Hematopoietic multipotent progenitor cell treated with erythropoietin and hydrocortisone succinate and interleukin-3 and kit ligand, for 4 days (in vitro differentiated cells): ENCODE results near the gene PLSCR3.

Source experiments
- DNase-seq: peaks from one replicate; pipeline ENCODE4 v3.0.0-alpha.2; 2015

Gene PLSCR3

GRCh38 chr17:7394452-7395191 is at the start of gene PLSCR3:
Gene PLSCR3, minus strand, starts transcription at chr17:7394525. Its CDS starts 415 bp downstream, at chr17:7394110.
- peak; percentile 91 for DNase-seq

DNA sequence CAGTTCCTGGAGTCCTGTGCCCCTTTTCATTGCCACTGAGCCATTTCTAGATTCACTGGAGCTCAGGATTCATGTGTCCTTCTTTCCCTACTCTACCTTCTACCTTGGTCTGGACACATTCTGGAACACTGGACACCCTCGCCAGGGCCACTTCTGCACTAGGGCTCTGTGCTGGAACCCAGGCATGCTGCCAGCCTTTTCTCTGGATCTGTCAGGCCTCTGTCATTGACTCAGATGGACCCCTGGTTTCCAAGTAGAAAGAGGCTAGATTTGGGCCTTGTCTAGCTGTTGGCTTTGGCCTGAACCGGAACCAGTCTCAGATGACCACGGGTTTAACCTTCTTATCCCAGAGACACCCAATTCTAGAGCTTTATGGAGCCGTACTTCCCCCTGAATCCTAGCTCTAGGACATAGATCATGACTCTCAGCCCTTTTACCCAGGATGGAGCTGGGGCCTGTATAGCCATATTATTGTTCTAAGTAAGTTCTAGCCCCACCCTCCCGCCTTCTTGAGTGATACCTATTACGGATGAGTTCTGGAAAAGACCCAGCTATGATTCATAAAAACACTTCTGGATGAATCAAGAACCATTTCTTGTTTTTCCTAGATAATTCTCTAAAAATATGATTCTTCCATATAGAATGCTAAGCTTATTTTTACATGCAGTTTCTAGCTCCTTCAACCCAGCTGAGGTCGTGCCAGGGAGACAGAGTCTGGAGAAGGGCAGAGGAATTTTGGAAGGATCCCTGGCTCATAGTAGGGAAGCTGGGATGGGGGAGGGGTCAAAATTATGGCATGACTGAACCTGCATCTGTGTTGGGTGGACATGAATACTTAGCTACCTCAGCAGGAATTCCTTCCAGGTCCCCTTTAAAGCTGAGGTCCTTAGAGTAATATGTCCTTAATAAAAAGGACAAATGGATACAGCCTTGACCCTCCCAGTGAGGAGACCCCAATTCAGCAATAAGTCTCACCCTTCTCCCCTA is 49.5 kb upstream of the PLSCR3 start:
- DNase-seq: no peak

DNA sequence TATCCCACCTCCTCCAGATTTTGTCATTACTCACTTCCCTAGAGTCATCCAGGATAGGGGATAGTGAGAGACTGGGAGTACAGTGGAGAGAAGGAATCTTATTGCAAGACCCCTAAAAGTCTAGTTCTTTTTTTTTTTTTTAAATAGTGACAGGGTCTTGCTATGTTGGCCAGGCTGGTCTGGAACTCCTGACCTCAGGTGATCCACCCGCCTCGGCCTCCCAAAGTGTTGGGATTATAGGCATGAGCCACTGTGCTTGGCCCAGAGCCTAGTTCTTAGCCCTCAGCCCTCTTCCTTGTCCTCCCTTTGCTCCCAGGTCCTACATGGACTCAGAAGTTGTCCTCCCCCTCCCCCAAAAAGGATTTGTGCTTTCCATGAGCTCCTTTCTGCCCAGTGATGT is 47.8 kb upstream of the PLSCR3 start:
- DNase-seq: no peak

- DNase-seq: no peak
These were observed 46.9 kb upstream of the PLSCR3 start for GRCh38 chr17:7441266-7441665.

- DNase-seq: peak; percentile 60
These were observed 46.5 kb upstream of the PLSCR3 start for GRCh38 chr17:7440834-7441195.

DNA sequence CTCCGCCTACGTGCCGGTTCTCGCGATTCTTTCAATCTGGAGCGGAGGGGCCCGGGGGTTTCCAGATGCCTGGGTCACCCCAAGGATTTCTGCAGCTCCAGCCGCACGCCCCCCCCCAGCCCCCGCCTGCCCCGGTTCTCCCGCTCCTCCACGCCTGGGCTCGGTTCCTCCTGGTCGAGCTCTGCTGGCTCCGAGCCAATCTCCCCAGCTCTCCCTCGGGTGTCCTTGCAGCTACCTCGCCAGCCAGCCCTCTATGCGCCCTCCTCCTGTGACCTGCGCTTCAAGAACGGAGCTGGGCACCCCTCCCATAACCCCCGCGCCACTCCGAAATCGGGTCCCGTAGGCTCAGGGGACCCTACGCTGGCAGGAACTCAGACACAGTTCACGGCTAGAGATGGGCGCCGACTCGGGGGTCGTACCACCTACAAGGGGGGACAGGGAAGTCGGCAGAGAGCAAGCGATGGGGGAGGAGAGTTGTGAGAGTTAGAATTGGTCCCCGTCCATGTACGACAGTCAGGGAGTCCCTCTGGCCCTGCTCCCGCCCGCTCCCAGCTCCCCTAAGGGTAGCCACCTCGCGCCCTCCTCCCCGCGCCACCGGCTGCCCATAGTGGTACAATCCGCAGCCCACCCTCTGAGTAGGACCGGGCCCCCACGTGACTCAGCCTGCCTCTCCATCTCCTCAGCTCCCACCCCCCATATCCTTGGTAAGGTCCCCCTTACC is 45.9 kb upstream of the PLSCR3 start:
- DNase-seq: peak; percentile 54

- DNase-seq: no peak
These were observed 45.3 kb upstream of the PLSCR3 start, which contains the start of gene FGF11 for GRCh38 chr17:7439462-7440112. Gene FGF11, plus strand, starts transcription at chr17:7439512. Its CDS starts 109 bp downstream, at chr17:7439621.

- DNase-seq: no peak
These were observed 44.5 kb upstream of the PLSCR3 start for GRCh38 chr17:7438656-7439460.

- peak; percentile 79 for DNase-seq
These were observed 43.8 kb upstream of the PLSCR3 start for GRCh38 chr17:7437950-7438614.

DNA sequence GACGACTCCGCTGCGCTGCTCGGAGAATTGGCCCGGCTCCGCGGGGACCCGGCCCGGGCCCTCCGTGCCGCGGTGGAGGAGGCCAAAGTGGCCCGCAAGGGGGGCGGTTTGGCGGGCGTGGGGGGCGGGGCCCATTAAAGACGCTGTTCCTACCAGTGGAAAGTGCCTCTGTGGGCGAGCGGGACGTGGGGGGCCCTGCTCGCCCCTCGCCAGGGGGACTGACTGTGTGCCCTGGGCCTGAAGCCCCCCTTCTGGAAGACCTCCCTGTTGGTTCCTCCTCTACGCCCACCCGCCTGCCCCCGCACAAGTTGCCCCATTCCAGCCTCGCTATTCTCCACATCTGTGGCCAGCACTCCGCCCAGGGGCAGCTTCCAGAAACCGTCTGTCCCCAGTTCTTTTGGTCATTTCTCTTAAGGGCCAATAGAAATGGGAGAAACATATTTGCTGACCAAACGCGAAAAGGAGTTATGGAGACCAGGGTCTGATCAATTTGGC is 43.1 kb upstream of the PLSCR3 start:
- DNase-seq: no peak

DNA sequence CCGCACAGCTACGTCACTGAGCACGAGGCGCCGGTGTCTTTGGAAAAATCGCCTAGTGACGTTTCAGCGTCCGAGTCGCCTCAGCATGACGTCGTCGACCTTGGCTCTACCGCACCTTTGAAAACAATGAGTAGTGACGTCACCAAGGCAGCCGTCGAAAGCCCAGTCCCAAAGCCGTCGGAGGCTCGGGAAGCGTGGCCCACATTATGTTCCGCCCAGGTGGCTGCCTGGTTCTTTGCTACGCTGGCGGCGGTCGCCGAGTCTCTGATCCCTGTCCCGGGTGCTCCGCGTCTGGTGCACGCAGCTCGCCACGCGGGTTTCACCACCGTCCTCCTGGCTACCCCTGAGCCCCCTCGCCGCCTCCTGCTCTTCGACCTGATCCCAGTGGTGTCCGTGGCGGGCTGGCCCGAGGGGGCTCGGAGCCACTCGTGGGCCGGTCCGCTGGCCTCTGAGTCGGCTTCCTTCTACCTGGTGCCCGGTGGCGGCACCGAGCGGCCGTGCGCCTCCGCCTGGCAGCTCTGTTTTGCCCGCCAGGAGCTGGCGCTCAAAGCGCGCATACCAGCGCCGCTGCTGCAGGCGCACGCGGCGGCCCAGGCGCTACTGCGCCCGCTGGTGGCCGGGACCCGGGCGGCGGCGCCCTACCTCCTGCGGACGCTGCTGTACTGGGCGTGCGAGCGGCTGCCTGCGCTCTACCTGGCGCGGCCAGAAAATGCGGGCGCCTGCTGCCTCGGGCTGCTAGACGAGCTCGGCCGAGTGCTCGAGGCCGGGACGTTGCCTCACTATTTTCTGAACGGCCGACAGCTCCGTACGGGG is 42.4 kb upstream of the PLSCR3 start:
- DNase-seq: peak; percentile 94

DNA sequence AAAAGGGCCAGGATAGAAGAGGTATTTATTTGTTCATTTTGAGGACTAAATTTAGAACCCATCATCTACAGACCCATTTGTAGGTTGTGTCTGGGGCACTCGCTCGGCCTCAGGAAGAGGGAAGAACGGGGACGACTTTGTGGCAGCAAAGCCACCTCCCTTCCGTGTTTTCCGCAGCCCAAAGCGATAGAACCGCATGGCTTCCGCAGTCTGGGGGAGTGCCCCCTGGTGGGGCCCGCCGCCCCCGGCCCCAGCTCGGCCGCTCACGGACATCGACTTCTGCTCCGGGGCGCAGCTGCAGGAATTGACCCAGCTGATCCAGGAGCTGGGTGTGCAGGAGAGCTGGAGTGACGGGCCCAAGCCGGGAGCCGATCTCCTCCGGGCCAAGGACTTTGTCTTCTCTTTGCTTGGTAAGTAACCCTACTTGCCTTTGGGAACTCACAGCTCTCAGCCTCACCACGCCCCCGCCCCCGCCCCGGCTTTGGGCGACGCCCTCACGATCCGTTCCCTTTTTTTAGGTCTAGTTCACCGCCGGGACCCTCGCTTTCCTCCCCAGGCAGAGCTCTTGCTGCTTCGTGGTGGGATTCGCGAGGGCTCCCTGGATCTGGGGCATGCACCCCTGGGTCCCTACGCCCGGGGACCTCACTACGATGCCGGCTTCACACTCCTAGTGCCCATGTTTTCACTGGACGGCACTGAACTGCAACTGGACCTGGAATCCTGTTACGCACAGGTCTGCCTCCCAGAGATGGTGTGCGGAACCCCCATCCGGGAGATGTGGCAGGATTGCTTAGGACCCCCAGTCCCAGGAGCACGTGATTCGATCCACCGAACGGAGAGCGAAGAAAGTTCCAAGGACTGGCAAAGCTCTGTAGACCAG is 41.6 kb upstream of the PLSCR3 start:
- peak; percentile 87 for DNase-seq

DNA sequence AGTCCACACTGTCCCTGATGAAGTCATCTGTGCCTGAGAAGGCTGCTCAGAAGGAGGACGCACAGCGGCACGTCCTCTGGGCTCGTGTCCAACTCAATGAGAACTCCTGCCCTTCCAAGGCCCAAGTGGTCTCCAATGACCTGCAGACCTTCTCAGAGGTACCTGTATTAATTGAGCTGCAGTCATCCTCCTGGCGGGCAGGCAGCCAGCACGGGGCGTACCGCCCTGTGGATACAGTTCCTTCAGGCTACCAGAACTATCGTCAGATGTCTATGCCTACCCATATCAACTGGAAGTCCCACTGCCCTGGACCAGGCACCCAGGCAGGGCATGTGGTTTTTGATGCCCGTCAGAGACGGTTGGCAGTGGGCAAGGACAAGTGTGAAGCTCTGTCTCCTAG is 38.0 kb upstream of the PLSCR3 start:
- no peak for DNase-seq

- no peak for DNase-seq
These were observed 36.9 kb upstream of the PLSCR3 start for GRCh38 chr17:7431231-7431630.

GRCh38 chr17:7429722-7430121 is 35.4 kb upstream of the PLSCR3 start:
- DNase-seq: no peak

- no peak for DNase-seq
These were observed 34.2 kb upstream of the PLSCR3 start, which contains the start of gene SPEM3 for GRCh38 chr17:7428557-7428956. Gene SPEM3, plus strand, starts transcription at chr17:7428857. Its CDS starts 46 bp downstream, at chr17:7428903.

DNA sequence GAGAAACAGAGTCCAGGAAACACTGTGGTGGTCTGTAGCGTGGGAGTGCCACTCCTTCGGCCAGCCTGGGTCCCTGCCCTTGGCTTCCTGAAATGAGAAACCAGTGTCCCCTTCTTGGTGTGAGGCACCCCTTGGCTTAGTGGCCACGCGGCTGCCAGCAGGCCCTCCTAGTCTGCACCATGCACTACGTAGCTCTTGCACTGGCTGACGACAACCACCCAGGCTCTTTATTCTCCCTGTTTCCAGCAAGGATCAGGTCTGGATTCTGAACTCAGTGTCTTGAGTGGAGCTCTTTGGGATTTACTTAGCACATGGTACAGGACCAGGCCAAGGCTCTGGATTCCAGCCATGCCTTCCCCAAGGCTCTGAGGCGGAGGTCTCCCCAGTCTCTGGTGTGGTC is 33.2 kb upstream of the PLSCR3 start:
- DNase-seq: no peak

DNA sequence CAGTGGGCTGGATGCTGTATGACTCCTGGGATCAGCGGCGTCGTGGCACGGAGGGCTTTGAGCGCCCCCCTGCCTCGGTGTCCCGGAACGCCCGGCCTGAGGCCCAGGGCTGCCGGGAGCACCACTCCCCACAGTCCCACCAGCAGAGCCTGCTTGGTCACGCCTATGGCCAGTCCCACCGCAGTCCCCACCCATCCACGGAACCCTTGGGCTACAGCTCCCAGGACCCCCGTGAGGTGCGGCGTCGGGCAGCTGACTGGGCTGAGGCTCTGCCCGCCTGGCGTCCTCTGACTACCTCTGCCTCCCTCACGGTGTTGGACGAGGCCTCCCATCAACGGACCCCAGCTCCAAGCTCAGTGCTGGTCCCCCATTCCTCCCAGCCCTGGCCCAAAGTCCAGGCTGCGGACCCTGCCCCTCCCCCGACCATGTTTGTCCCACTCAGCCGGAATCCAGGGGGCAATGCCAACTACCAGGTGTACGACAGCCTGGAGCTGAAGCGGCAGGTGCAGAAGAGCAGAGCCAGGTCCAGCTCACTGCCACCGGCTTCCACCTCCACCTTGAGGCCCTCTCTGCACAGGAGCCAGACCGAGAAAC is 32.7 kb upstream of the PLSCR3 start:
- no peak for DNase-seq
